GM23338 (cell line): ENCODE results near the gene PLPPR2. TPM values are rescaled to one million over a fixed set of nuclear protein-coding genes. Genes with fewer than 3 reads are reported as not detected.

Experiments
- ATAC-seq: fragments of 200-7000 bp; cut with Tn5 transposase; 3 replicates; pipeline ENCODE4 v1.9.1; 2020
- DNase-seq: peaks from one replicate; pipeline ENCODE4 v3.0.0-alpha.2; 2015; ENCODE audit warnings: low spot score
- H2AFZ ChIP-seq: fragments of 200-600 bp; sonication (generic); 2 replicates; pipeline ENCODE4 v1.8.0; 2016; ENCODE audit warnings: antibody characterized with exemption, mild to moderate bottlenecking, moderate library complexity
- H3F3A ChIP-seq: fragments of 200-600 bp; sonication (generic); replicated peaks from 2 replicates; pipeline ENCODE4 v1.8.0; 2017; ENCODE audit warnings: antibody characterized with exemption, mixed run types, low read depth
- H3K27ac ChIP-seq: fragments of 200-600 bp; sonication (generic); 2 replicates; pipeline ENCODE4 v1.6.1; 2016; ENCODE audit warnings: low read depth
- H3K27me3 ChIP-seq: fragments of 200-600 bp; sonication (generic); 2 replicates; pipeline ENCODE4 v1.8.0; 2016; ENCODE audit warnings: mild to moderate bottlenecking, mixed run types, moderate library complexity; ENCODE audit not compliant: insufficient read depth
- H3K36me3 ChIP-seq: fragments of 200-600 bp; sonication (generic); 2 replicates; pipeline ENCODE4 v1.8.0; 2016; ENCODE audit warnings: mild to moderate bottlenecking; ENCODE audit not compliant: insufficient read depth
- H3K4me1 ChIP-seq: fragments of 200-600 bp; sonication (generic); 2 replicates; pipeline ENCODE4 v1.8.0; 2016; ENCODE audit warnings: mild to moderate bottlenecking, moderate library complexity; ENCODE audit not compliant: insufficient read depth
- H3K4me2 ChIP-seq: fragments of 200-600 bp; sonication (generic); 2 replicates; pipeline ENCODE4 v1.7.1; 2017; ENCODE audit warnings: mixed run types
- H3K4me3 ChIP-seq: fragments of 200-600 bp; sonication (generic); 2 replicates; pipeline ENCODE4 v1.6.1; 2016; ENCODE audit warnings: mixed run types
- H3K79me2 ChIP-seq: fragments of 200-600 bp; sonication (generic); replicated peaks from 2 replicates; pipeline ENCODE4 v1.8.0; 2017; ENCODE audit warnings: mild to moderate bottlenecking; ENCODE audit not compliant: insufficient read depth
- H3K9me2 ChIP-seq: fragments of 200-600 bp; sonication (generic); 2 replicates; pipeline ENCODE4 v1.8.0; 2017; ENCODE audit not compliant: insufficient read depth
- H4K20me1 ChIP-seq: fragments of 200-600 bp; sonication (generic); replicated peaks from 2 replicates; pipeline ENCODE4 v1.8.0; 2017; ENCODE audit warnings: mild to moderate bottlenecking; ENCODE audit not compliant: insufficient read depth
- H3K27ac Mint-ChIP-seq: 2 replicates; pipeline ENCODE4 v1.8.0; 2020; ENCODE audit warnings: inconsistent platforms, mild to moderate bottlenecking, moderate library complexity, mixed read lengths
- H3K27me3 Mint-ChIP-seq: 3 replicates; pipeline ENCODE4 v1.8.0; 2022; ENCODE audit warnings: low read depth, mild to moderate bottlenecking, moderate library complexity, mixed read lengths, inconsistent platforms; ENCODE audit not compliant: insufficient read depth, poor library complexity
- H3K36me3 Mint-ChIP-seq: 3 replicates; pipeline ENCODE4 v1.8.0; 2021; ENCODE audit warnings: low read depth, mild to moderate bottlenecking, inconsistent platforms, moderate library complexity, mixed read lengths
- H3K4me1 Mint-ChIP-seq: 3 replicates; pipeline ENCODE4 v1.8.0; 2020; ENCODE audit warnings: mild to moderate bottlenecking, inconsistent platforms, mixed read lengths
- H3K4me3 Mint-ChIP-seq: 3 replicates; pipeline ENCODE4 v1.8.0; 2021; ENCODE audit warnings: moderate library complexity, mild to moderate bottlenecking, inconsistent platforms, mixed read lengths
- H3K9me3 Mint-ChIP-seq: 3 replicates; pipeline ENCODE4 v1.8.0; 2020; ENCODE audit warnings: moderate library complexity, mild to moderate bottlenecking, inconsistent platforms, mixed read lengths
- CREB1 ChIP-seq: fragments of 250-450 bp; sonication (Bioruptor Pico); IDR thresholded peaks from 2 replicates; pipeline ENCODE4 v1.5.0; 2020; ENCODE audit warnings: low read depth, mild to moderate bottlenecking, moderate library complexity
- CTCF ChIP-seq, 2 experiments: fragments of 200-600 bp in 1 of 2; sonication (generic) in 1 of 2; conservative IDR thresholded peaks; 2 replicates each; pipeline versions ENCODE4 v1.5.1 to v1.6.1; 2016 to 2017; ENCODE audit warnings: antibody characterized with exemption in 2 of 2, low read depth in 2 of 2, mild to moderate bottlenecking in 2 of 2, moderate library complexity in 1 of 2
- EZH2 ChIP-seq: fragments of 200-600 bp; sonication (generic); IDR thresholded peaks from one replicate; pipeline ENCODE4 v1.8.0; 2017; ENCODE audit warnings: antibody characterized with exemption, mild to moderate bottlenecking, low read depth; ENCODE audit not compliant: unreplicated experiment
- EZH2phosphoT487 ChIP-seq: fragments of 200-600 bp; sonication (generic); IDR thresholded peaks from one replicate; pipeline ENCODE4 v1.8.1; 2018; ENCODE audit warnings: antibody characterized with exemption; ENCODE audit not compliant: unreplicated experiment
- JUNB ChIP-seq: IDR thresholded peaks from one replicate; pipeline ENCODE4 v1.6.1; 2016; ENCODE audit warnings: antibody characterized with exemption; ENCODE audit not compliant: unreplicated experiment
- NANOG ChIP-seq: IDR thresholded peaks from 2 replicates; pipeline ENCODE4 v1.6.1; 2016; ENCODE audit warnings: antibody characterized with exemption, borderline replicate concordance
- POLR2AphosphoS5 ChIP-seq: IDR thresholded peaks from 2 replicates; pipeline ENCODE4 v1.6.1; 2016; ENCODE audit warnings: antibody characterized with exemption, low read depth
- STAT1 ChIP-seq: IDR thresholded peaks from one replicate; pipeline ENCODE4 v1.6.1; 2016; ENCODE audit warnings: antibody characterized with exemption; ENCODE audit not compliant: unreplicated experiment
- ZNF114 ChIP-seq: fragments of 250-450 bp; sonication (Bioruptor Pico); IDR thresholded peaks from 2 replicates; pipeline ENCODE4 v1.5.0; 2020; ENCODE audit warnings: mild to moderate bottlenecking, moderate library complexity
- ZNF331 ChIP-seq: fragments of 250-450 bp; sonication (Bioruptor Pico); IDR thresholded peaks from 2 replicates; pipeline ENCODE4 v1.5.0; 2020; ENCODE audit warnings: low read depth, mild to moderate bottlenecking, moderate library complexity
- polyA plus RNA-seq: library from polyadenylated mRNA; unstranded; fragments of >200 nt; fragmentation: Nextera tagmentation; extraction: Ambion mirVana; gene quantifications from 2 replicates; pipeline ENCODE4 v1.2.1, GENCODE V29; 2016
- total RNA-seq: library from RNA; depleted of rRNA; stranded (reverse); fragments of >200 nt; shearing (Covaris generic); gene quantifications from 2 replicates; pipeline ENCODE4 v1.2.3, GENCODE V29; 2014
- TF ChIP-seq, protein P1 (sequence below): IDR thresholded peaks from 2 replicates; pipeline ENCODE4 v1.6.1; 2016; ENCODE audit warnings: antibody characterized with exemption
- TF ChIP-seq, protein P2 (sequence below): IDR thresholded peaks from one replicate; pipeline ENCODE4 v1.6.1; 2018; ENCODE audit warnings: antibody characterized with exemption; ENCODE audit not compliant: unreplicated experiment

PLPPR2 gene
- total and polyA plus RNA-seq, 2 experiments from 2014 or later: 9.0 to 12.0 TPM

DNA sequence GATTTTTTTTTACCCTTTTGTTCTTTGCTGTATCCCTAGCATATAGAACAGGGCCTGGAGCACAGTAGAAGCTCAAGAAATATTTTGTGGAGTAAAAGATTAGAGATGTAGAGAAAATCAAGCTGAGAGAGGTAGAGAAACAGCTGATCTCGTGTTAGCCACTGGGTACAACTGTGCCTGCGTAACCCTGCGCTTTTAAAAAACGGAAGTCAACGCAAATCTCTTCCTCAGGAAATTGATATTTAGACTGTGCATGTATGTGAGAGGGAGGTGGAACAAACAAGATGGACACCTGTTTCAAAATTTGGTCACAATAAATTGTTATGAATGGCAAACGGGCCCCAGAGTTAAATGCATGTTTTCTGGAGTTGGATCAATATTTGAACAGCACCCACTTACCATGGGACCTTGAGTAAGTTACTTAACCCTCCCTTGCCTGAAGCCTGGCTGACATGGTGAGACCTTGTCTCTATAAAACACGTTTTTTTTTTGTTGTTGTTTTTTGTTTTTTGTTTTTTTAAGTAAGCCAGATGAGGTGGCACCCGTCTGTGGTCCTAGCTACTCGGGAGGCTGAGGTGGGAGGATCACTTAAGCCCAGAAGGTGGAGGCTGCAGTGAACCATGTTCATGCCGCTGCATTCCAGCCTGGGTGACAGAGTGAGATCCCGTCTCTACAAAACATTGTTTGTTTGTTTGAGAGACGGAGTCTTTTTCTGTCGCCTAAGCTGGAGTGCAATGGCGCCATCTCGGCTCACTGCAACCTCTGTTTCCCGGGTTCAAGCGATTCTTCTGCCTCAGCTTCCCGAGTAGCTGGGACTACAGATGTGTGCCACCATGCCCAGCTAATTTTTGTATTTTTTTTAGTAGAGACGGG, 32.2 kb downstream of the PLPPR2 start (continued):
- TF ChIP-seq POLR2AphosphoS5: no peak

GRCh38 chr19:11390359-11390758, 35.1 kb downstream of the PLPPR2 start:
- H4K20me1 ChIP-seq: no peaks in the 10 kb centered on the region
- H3K79me2 ChIP-seq: no peaks in the 10 kb centered on the region
- Mint-ChIP-seq H3K4me3 (no peak overlapping the region), H3K27ac (no peak overlapping the region), H3K9me3 (peaks cover 9% of the 10 kb centered on the region; the same call in 2 of the 3 replicates), H3K4me1 (peaks cover 4% of the 10 kb centered on the region), H3K27me3 (peaks cover 4% of the 10 kb centered on the region), H3K36me3 (peaks cover 14% of the 10 kb centered on the region)
- H3K4me2 ChIP-seq: no peak overlapping the region
- DNase-seq: peak; percentile 18
- H3F3A ChIP-seq: 0 out of 2 replicates have a peak, but pooled peaks cover 3% of the 10 kb centered on the region
- H2AFZ ChIP-seq: no peak overlapping the region
- no peaks in the 10 kb centered on the region for H3K27me3 ChIP-seq
- 0 out of 2 replicates have a peak, but pooled peaks cover 3% of the 10 kb centered on the region for H3K4me1 ChIP-seq
- ATAC-seq: no peak
- H3K27ac ChIP-seq: no peak overlapping the region
- H3K36me3 ChIP-seq: no peaks in the 10 kb centered on the region
- H3K9me2 ChIP-seq: no peaks in the 10 kb centered on the region
- H3K4me3 ChIP-seq: no peak overlapping the region
- TF ChIP-seq EZH2: no peak
- TF ChIP-seq POLR2AphosphoS5: no peak
- TF ChIP-seq STAT1: no peak
- TF ChIP-seq, protein P1, sequence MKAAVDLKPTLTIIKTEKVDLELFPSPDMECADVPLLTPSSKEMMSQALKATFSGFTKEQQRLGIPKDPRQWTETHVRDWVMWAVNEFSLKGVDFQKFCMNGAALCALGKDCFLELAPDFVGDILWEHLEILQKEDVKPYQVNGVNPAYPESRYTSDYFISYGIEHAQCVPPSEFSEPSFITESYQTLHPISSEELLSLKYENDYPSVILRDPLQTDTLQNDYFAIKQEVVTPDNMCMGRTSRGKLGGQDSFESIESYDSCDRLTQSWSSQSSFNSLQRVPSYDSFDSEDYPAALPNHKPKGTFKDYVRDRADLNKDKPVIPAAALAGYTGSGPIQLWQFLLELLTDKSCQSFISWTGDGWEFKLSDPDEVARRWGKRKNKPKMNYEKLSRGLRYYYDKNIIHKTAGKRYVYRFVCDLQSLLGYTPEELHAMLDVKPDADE: no peak
- no peak for TF ChIP-seq JUNB
- TF ChIP-seq CREB1: no peak
- TF ChIP-seq NANOG: no peak
- no peak for TF ChIP-seq CTCF (conservative IDR thresholded peaks at IDR 0.05; ENCODE audit: low read depth in 2 of 2)
- no peak for TF ChIP-seq EZH2phosphoT487
- TF ChIP-seq ZNF331 (CRISPR knock-in tag): no peak
- TF ChIP-seq, protein P2, sequence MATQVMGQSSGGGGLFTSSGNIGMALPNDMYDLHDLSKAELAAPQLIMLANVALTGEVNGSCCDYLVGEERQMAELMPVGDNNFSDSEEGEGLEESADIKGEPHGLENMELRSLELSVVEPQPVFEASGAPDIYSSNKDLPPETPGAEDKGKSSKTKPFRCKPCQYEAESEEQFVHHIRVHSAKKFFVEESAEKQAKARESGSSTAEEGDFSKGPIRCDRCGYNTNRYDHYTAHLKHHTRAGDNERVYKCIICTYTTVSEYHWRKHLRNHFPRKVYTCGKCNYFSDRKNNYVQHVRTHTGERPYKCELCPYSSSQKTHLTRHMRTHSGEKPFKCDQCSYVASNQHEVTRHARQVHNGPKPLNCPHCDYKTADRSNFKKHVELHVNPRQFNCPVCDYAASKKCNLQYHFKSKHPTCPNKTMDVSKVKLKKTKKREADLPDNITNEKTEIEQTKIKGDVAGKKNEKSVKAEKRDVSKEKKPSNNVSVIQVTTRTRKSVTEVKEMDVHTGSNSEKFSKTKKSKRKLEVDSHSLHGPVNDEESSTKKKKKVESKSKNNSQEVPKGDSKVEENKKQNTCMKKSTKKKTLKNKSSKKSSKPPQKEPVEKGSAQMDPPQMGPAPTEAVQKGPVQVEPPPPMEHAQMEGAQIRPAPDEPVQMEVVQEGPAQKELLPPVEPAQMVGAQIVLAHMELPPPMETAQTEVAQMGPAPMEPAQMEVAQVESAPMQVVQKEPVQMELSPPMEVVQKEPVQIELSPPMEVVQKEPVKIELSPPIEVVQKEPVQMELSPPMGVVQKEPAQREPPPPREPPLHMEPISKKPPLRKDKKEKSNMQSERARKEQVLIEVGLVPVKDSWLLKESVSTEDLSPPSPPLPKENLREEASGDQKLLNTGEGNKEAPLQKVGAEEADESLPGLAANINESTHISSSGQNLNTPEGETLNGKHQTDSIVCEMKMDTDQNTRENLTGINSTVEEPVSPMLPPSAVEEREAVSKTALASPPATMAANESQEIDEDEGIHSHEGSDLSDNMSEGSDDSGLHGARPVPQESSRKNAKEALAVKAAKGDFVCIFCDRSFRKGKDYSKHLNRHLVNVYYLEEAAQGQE: no peak
- no peak for TF ChIP-seq ZNF114 (CRISPR knock-in tag)
